H1 (cell line): Measurements from ENCODE around the gene TMEM273. TPM values are rescaled to one million over a fixed set of nuclear protein-coding genes. Genes with fewer than 3 reads are reported as not detected.

ENCODE experiments used
- CTCF ChIA-PET: fragments of 300-600 bp; sonication (Branson Sonifier 250); formaldehyde crosslinking; loops from one replicate; lab custom pipeline; 2021; ENCODE audit not compliant: partially characterized antibody; lab: Charles Lee
- POLR2A ChIA-PET: fragments of 300-600 bp; sonication (Branson Sonifier 250); formaldehyde crosslinking; loops from one replicate; lab custom pipeline; 2021; ENCODE audit warnings: inconsistent platforms; ENCODE audit not compliant: partially characterized antibody; lab: Charles Lee
- DNase-seq, 2 experiments: peaks; one replicate each; pipeline versions ENCODE4 v3.0.0 to v3.0.0-alpha.2; 2010 to 2022; ENCODE audit warnings: low spot score in 2 of 2, low read depth in 1 of 2, mixed read lengths in 1 of 2
- FAIRE-seq: peaks from 2 replicates; lab custom pipeline; 2011; peaks lifted over from hg19 to GRCh38; lab: Jason Lieb, UNC
- H2AFZ ChIP-seq: 2 replicates; pipeline ENCODE4 v1.8.1; 2012; ENCODE audit warnings: low read length, inconsistent platforms
- H2AK5ac ChIP-seq: 2 replicates; pipeline ENCODE4 v1.6.1; 2013; ENCODE audit warnings: low read depth, low read length
- H2BK120ac ChIP-seq: replicated peaks from 2 replicates; pipeline ENCODE3; 2013; ENCODE audit warnings: low read depth, low read length, inconsistent platforms
- H2BK12ac ChIP-seq: 2 replicates; pipeline ENCODE4 v1.6.1; 2013; ENCODE audit warnings: low read depth, low read length
- H2BK15ac ChIP-seq: 2 replicates; pipeline ENCODE4 v1.6.1; 2013; ENCODE audit warnings: low read length
- H2BK20ac ChIP-seq: 2 replicates; pipeline ENCODE4 v1.6.1; 2013; ENCODE audit warnings: low read length
- H2BK5ac ChIP-seq: 2 replicates; pipeline ENCODE4 v1.6.1; 2013; ENCODE audit warnings: low read depth, low read length
- H3K14ac ChIP-seq: 2 replicates; pipeline ENCODE4 v1.6.1; 2013; ENCODE audit warnings: inconsistent platforms; ENCODE audit not compliant: insufficient read length
- H3K18ac ChIP-seq: 2 replicates; pipeline ENCODE4 v1.6.1; 2013; ENCODE audit warnings: low read length; ENCODE audit errors: extremely low read depth
- H3K23ac ChIP-seq: 2 replicates; pipeline ENCODE4 v1.6.1; 2013; ENCODE audit warnings: inconsistent platforms; ENCODE audit not compliant: insufficient read length
- H3K23me2 ChIP-seq: 2 replicates; pipeline ENCODE4 v1.6.1; 2013; ENCODE audit warnings: low read depth, low read length
- H3K27ac ChIP-seq: 2 replicates; pipeline ENCODE4 v1.6.1; 2011; ENCODE audit warnings: low read depth, low read length, inconsistent platforms
- H3K27me3 ChIP-seq, 4 experiments: replicated peaks in 1 of 4; 1 replicate in 1 of 4; 2 replicates in 3 of 4; pipeline versions ENCODE4 v1.6.1 to v1.8.1; 2011 to 2013; ENCODE audit warnings: low read length in 3 of 4, mild to moderate bottlenecking in 3 of 4, inconsistent platforms in 2 of 4, mixed read lengths in 2 of 4, moderate library complexity in 1 of 4; ENCODE audit not compliant: control insufficient read depth in 3 of 4, insufficient read depth in 3 of 4; ENCODE audit errors: extremely low read depth in 1 of 4
- H3K36me3 ChIP-seq, 4 experiments: 2 replicates each; pipeline versions ENCODE4 v1.6.1 to v1.8.1; 2011 to 2013; ENCODE audit warnings: mild to moderate bottlenecking in 4 of 4, low read length in 3 of 4, moderate library complexity in 2 of 4, control low read depth in 1 of 4, inconsistent platforms in 1 of 4; ENCODE audit not compliant: insufficient read depth in 4 of 4, control insufficient read depth in 2 of 4
- H3K4ac ChIP-seq: replicated peaks from 2 replicates; pipeline ENCODE3; 2013; ENCODE audit warnings: low read length, low read depth, mixed read lengths, inconsistent platforms; ENCODE audit not compliant: insufficient read length
- H3K4me1 ChIP-seq, 4 experiments: replicated peaks in 1 of 4; 1 replicate in 1 of 4; 2 replicates in 3 of 4; pipeline versions ENCODE4 v1.6.1 to v1.8.1; 2011 to 2013; ENCODE audit warnings: low read length in 3 of 4, inconsistent platforms in 2 of 4, mixed read lengths in 1 of 4; ENCODE audit not compliant: insufficient read depth in 4 of 4, control insufficient read depth in 3 of 4
- H3K4me2 ChIP-seq, 2 experiments: 2 replicates each; pipeline versions ENCODE4 v1.6.1 to v1.8.1; 2011 to 2013; ENCODE audit warnings: low read depth in 2 of 2, low read length in 2 of 2, control low read depth in 1 of 2, inconsistent platforms in 1 of 2, mild to moderate bottlenecking in 1 of 2; ENCODE audit not compliant: insufficient read depth in 1 of 2
- H3K4me3 ChIP-seq, 4 experiments: fragments of 200-600, 300-600 bp in 1 of 4; sonication (generic), shearing (Covaris generic), sonication (Bioruptor Twin) in 1 of 4; 2 replicates each; pipeline versions ENCODE4 v1.5.1 to v1.8.1; 2011 to 2016; ENCODE audit warnings: low read length in 4 of 4, low read depth in 3 of 4, control low read depth in 2 of 4, inconsistent platforms in 2 of 4, mild to moderate bottlenecking in 2 of 4, mixed read lengths in 1 of 4, moderate library complexity in 1 of 4; ENCODE audit not compliant: insufficient read depth in 2 of 4; ENCODE audit errors: extremely low read depth in 1 of 4
- H3K56ac ChIP-seq: replicated peaks from 2 replicates; pipeline ENCODE3; 2013; ENCODE audit warnings: low read depth, mild to moderate bottlenecking, mixed read lengths, low read length, inconsistent platforms; ENCODE audit not compliant: insufficient read length
- H3K79me1 ChIP-seq: 2 replicates; pipeline ENCODE4 v1.6.1; 2013; ENCODE audit warnings: low read depth, low read length, control low read depth
- H3K79me2 ChIP-seq, 2 experiments: 2 replicates each; pipeline versions ENCODE4 v1.6.1 to v1.8.1; 2012 to 2013; ENCODE audit warnings: low read length in 2 of 2, mild to moderate bottlenecking in 2 of 2, inconsistent platforms in 1 of 2; ENCODE audit not compliant: insufficient read depth in 2 of 2, control insufficient read depth in 1 of 2
- H3K9ac ChIP-seq, 4 experiments: replicated peaks in 1 of 4; 1 replicate in 1 of 4; 2 replicates in 3 of 4; pipeline versions ENCODE4 v1.6.1 to v1.8.1; 2011 to 2013; ENCODE audit warnings: low read depth in 3 of 4, low read length in 3 of 4, control low read depth in 2 of 4, mild to moderate bottlenecking in 2 of 4, moderate library complexity in 2 of 4, inconsistent platforms in 1 of 4; ENCODE audit errors: extremely low read depth in 1 of 4
- H3K9me3 ChIP-seq, 2 experiments: 2 replicates each; pipeline versions ENCODE4 v1.6.1 to v1.8.1; 2012 to 2013; ENCODE audit warnings: mild to moderate bottlenecking in 2 of 2, moderate library complexity in 2 of 2, control low read depth in 1 of 2, inconsistent platforms in 1 of 2, low read depth in 1 of 2, low read length in 1 of 2, mixed read lengths in 1 of 2; ENCODE audit not compliant: insufficient read depth in 2 of 2
- H4K20me1 ChIP-seq, 2 experiments: replicated peaks in 1 of 2; 2 replicates each; pipeline versions ENCODE3 to v1.8.1; 2011 to 2013; ENCODE audit warnings: inconsistent platforms in 2 of 2, low read length in 2 of 2, mild to moderate bottlenecking in 1 of 2; ENCODE audit not compliant: insufficient read depth in 2 of 2, control insufficient read depth in 1 of 2
- H4K5ac ChIP-seq: 2 replicates; pipeline ENCODE4 v1.6.1; 2013; ENCODE audit warnings: low read length, low read depth, mixed read lengths, inconsistent platforms; ENCODE audit not compliant: insufficient read length
- H4K8ac ChIP-seq: 2 replicates; pipeline ENCODE4 v1.8.0; 2013; ENCODE audit warnings: mild to moderate bottlenecking, moderate library complexity, low read length, inconsistent platforms; ENCODE audit not compliant: insufficient read depth; ENCODE audit errors: extremely low read depth
- H4K91ac ChIP-seq: replicated peaks from 2 replicates; pipeline ENCODE3; 2013; ENCODE audit warnings: low read length, mixed read lengths, inconsistent platforms; ENCODE audit not compliant: insufficient read length
- ATF2 ChIP-seq: IDR thresholded peaks from 2 replicates; pipeline ENCODE4 v1.6.1; 2012; ENCODE audit warnings: low read length, inconsistent platforms
- CHD2 ChIP-seq: IDR thresholded peaks from 2 replicates; pipeline ENCODE4 v1.6.1; 2012; ENCODE audit warnings: low read length, improper control_type of control experiment
- CTBP2 ChIP-seq: IDR thresholded peaks from 2 replicates; pipeline ENCODE4 v1.7.0; 2011; ENCODE audit warnings: borderline replicate concordance, mild to moderate bottlenecking, moderate library complexity, mixed read lengths, low read length; ENCODE audit not compliant: insufficient read depth, insufficient read length
- MAFK ChIP-seq: IDR thresholded peaks from 2 replicates; pipeline ENCODE4 v1.6.1; 2012; ENCODE audit warnings: low read depth, mild to moderate bottlenecking, improper control_type of control experiment, low read length
- MAX ChIP-seq: IDR thresholded peaks from 2 replicates; pipeline ENCODE4 v1.6.1; 2012; ENCODE audit warnings: inconsistent platforms
- PHF8 ChIP-seq: fragments of 200-600 bp; sonication (generic); conservative IDR thresholded peaks from 2 replicates; pipeline ENCODE4 v1.7.1; 2012; ENCODE audit warnings: low read depth, mild to moderate bottlenecking, inconsistent platforms, low read length, moderate library complexity
- SIRT6 ChIP-seq: IDR thresholded peaks from one replicate; pipeline ENCODE4 v1.7.1; 2012; ENCODE audit warnings: low read length, inconsistent platforms
- SP1 ChIP-seq: IDR thresholded peaks from 2 replicates; pipeline ENCODE4 v1.6.1; 2011; ENCODE audit warnings: low read depth, low read length
- USF2 ChIP-seq: IDR thresholded peaks from 2 replicates; pipeline ENCODE4 v1.6.1; 2011; ENCODE audit warnings: low read length, improper control_type of control experiment
- WGBS, 2 experiments: shearing (Covaris generic) in 1 of 2; methylation state at CpG; one replicate each; pipeline versions ENCODE4 v1.1.6 to v1.1.7; 2013 to 2015; ENCODE audit warnings: low lambda C conversion rate in 2 of 2, mixed read lengths in 2 of 2, inconsistent platforms in 1 of 2, low coverage in 1 of 2, missing lambda C conversion rate in 1 of 2; ENCODE audit not compliant: insufficient replicate concordance in 2 of 2, insufficient coverage in 1 of 2, insufficient read length in 1 of 2; ENCODE audit errors: extremely low coverage in 1 of 2, missing lambda C conversion rate in 1 of 2; 5-methylcytosine and 5-hydroxymethylcytosine counted together
- polyA plus RNA-seq, 7 experiments: library from polyadenylated mRNA; depleted of rRNA in 3 of 7; stranded (reverse) in 5 of 7; unstranded in 2 of 7; fragments of >200 nt in 5 of 7; fragments of 200-250 nt in 2 of 7; gene quantifications; 1 replicate in 5 of 7; 2 replicates in 1 of 7; 4 replicates in 1 of 7; pipeline versions ENCODE4 v1.2.1 to v1.2.3, GENCODE V29; 2011 to 2013; ENCODE audit warnings: missing spikeins in 2 of 7, mixed read lengths in 2 of 7
- total RNA-seq: library from RNA; stranded (reverse); fragmentation: NEBNext Ultra II Directional; extraction: Animal tissue kit (Norgen Biotek cat#: 25700); gene quantifications from 2 replicates; pipeline ENCODE4 v1.2.1, GENCODE V29; 2021

TMEM273 gene
- total and polyA plus RNA-seq, 2 of the 8 experiments (the other 6 are each of a cell fraction or from before 2014, with no cell fraction given) = not detected

- Histone ChIP-seq H2AFZ (no peak overlapping the region), H3K9ac (no peak overlapping the region), H3K79me1 (no peaks in the 10 kb centered on the region), H4K5ac (no peak overlapping the region), H3K27ac (no peak overlapping the region), H2BK5ac (no peak overlapping the region), H2BK12ac (no peak overlapping the region), H3K23me2 (no peaks in the 10 kb centered on the region), H4K8ac (no peak overlapping the region), H4K91ac (no peak overlapping the region), H3K79me2 (no peaks in the 10 kb centered on the region), H3K4me3 (no peak overlapping the region), H3K14ac (no peak overlapping the region), H3K4me2 (no peak overlapping the region), H3K27me3 (no peaks in the 10 kb centered on the region), H3K18ac (no peak overlapping the region), H2BK120ac (no peak overlapping the region), H3K23ac (no peak overlapping the region), H4K20me1 (no peaks in the 10 kb centered on the region), H2BK15ac (no peak overlapping the region), H3K56ac (no peak overlapping the region), H3K36me3 (no peaks in the 10 kb centered on the region), H3K9me3 (no peaks in the 10 kb centered on the region), H2AK5ac (no peak overlapping the region), H3K4ac (no peak overlapping the region), H3K4me1 (no peaks in the 10 kb centered on the region), H2BK20ac (no peak overlapping the region)
- ChIA-PET CTCF (interaction anchor here (0.6 to 2.4 kb wide), 5 partner anchors 11 to 608 kb away, joined by 3 to 8 read pairs (median 6); no protein-coding TSS in a partner anchor), POLR2A (no interaction called here)
- FAIRE-seq (no peak), DNase-seq (no peak)
- WGBS, 2 experiments = 96% methylated on average over 6 of the region's 6 CpGs; no CpG with 5 or more reads in 1 of the 2 experiments
- TF ChIP-seq USF2 (no peak), SIRT6 (no peak), CHD2 (no peak), PHF8 (no peak), ATF2 (no peak), SP1 (no peak), MAX (no peak), CTBP2 (no peak), MAFK (no peak)
Measured at GRCh38 chr10:49178489-49179471, 9.4 kb downstream of the TMEM273 start.
